Measurements from ENCODE around the gene ROR1.

The ROR1 gene

GRCh38 chr1:63742526-63742925 lies 31.3 kb upstream of the ROR1 start (continued):
- no peak for TF ChIP-seq OSR1 (CRISPR knock-in tag; IDR thresholded peaks at IDR 0.05)

- ATAC-seq: no peak
- TF ChIP-seq CREB5 (CRISPR knock-in tag; IDR thresholded peaks at IDR 0.05; ENCODE audit: low read depth) (no peak), POU6F1 (CRISPR knock-in tag; IDR thresholded peaks at IDR 0.05; ENCODE audit: borderline replicate concordance, low read depth) (no peak), ARNTL (CRISPR knock-in tag; IDR thresholded peaks at IDR 0.05; ENCODE audit: borderline replicate concordance, low read depth) (no peak)
These were observed 30.0 kb upstream of the ROR1 start for GRCh38 chr1:63743781-63744180.

GRCh38 chr1:63746129-63746864 lies 27.5 kb upstream of the ROR1 start:
- peak; percentile 49; the same call in 1 of the 2 replicates for TF ChIP-seq RARB (CRISPR knock-in tag; IDR thresholded peaks at IDR 0.05)
- TF ChIP-seq CSDC2 (CRISPR knock-in tag; IDR thresholded peaks at IDR 0.05): no peak
- ATAC-seq: peak; percentile 96

- ATAC-seq: no peak
- no peak for TF ChIP-seq ZNF565 (CRISPR knock-in tag; conservative IDR thresholded peaks at IDR 0.05; ENCODE audit: low read depth)
- no peak for TF ChIP-seq ISL1 (CRISPR knock-in tag; IDR thresholded peaks at IDR 0.05)
- no peak for TF ChIP-seq PATZ1 (CRISPR knock-in tag; IDR thresholded peaks at IDR 0.05; ENCODE audit: borderline replicate concordance)
- TF ChIP-seq PPARA (CRISPR knock-in tag; IDR thresholded peaks at IDR 0.05; ENCODE audit: borderline replicate concordance): no peak
These were observed 26.4 kb upstream of the ROR1 start for GRCh38 chr1:63747445-63747844.

- TF ChIP-seq CSRNP3 (CRISPR knock-in tag; IDR thresholded peaks at IDR 0.05) (no peak), RARB (CRISPR knock-in tag; IDR thresholded peaks at IDR 0.05) (no peak), TSHZ2 (CRISPR knock-in tag; IDR thresholded peaks at IDR 0.05) (no peak), TOX (CRISPR knock-in tag; IDR thresholded peaks at IDR 0.05; ENCODE audit: borderline replicate concordance) (no peak), CSDC2 (CRISPR knock-in tag; IDR thresholded peaks at IDR 0.05) (no peak), SNAI2 (CRISPR knock-in tag; IDR thresholded peaks at IDR 0.05) (no peak), CREB5 (CRISPR knock-in tag; IDR thresholded peaks at IDR 0.05; ENCODE audit: low read depth) (no peak), GLIS3 (CRISPR knock-in tag; IDR thresholded peaks at IDR 0.05) (no peak), POU6F1 (CRISPR knock-in tag; IDR thresholded peaks at IDR 0.05; ENCODE audit: borderline replicate concordance, low read depth) (no peak), ISL1 (CRISPR knock-in tag; IDR thresholded peaks at IDR 0.05) (no peak), ZNF8 (CRISPR knock-in tag; IDR thresholded peaks at IDR 0.05) (no peak), BACH2 (CRISPR knock-in tag; IDR thresholded peaks at IDR 0.05; ENCODE audit: borderline replicate concordance) (no peak), ZNF565 (CRISPR knock-in tag; conservative IDR thresholded peaks at IDR 0.05; ENCODE audit: low read depth) (no peak), PPARA (CRISPR knock-in tag; IDR thresholded peaks at IDR 0.05; ENCODE audit: borderline replicate concordance) (no peak), ESRRG (CRISPR knock-in tag; IDR thresholded peaks at IDR 0.05) (no peak), PATZ1 (CRISPR knock-in tag; IDR thresholded peaks at IDR 0.05; ENCODE audit: borderline replicate concordance) (no peak)
- no peak for ATAC-seq
These were observed 25.7 kb upstream of the ROR1 start for GRCh38 chr1:63748046-63748580.

All from SK-N-SH treated with all-trans-retinoic acid at 6 μM for 48 hours (cell line).